ENCODE results near the gene SALL4. TPM values are rescaled to one million over a fixed set of nuclear protein-coding genes. Genes with fewer than 3 reads are reported as not detected.
"Not testable (repeated sequence)": the region's sequence is repeated elsewhere in the genome, so short reads cannot be mapped to it uniquely, and the experiment has no call there.

SALL4 gene
- 0.92 and 1.8 TPM in 2 replicates for total RNA-seq

DNA sequence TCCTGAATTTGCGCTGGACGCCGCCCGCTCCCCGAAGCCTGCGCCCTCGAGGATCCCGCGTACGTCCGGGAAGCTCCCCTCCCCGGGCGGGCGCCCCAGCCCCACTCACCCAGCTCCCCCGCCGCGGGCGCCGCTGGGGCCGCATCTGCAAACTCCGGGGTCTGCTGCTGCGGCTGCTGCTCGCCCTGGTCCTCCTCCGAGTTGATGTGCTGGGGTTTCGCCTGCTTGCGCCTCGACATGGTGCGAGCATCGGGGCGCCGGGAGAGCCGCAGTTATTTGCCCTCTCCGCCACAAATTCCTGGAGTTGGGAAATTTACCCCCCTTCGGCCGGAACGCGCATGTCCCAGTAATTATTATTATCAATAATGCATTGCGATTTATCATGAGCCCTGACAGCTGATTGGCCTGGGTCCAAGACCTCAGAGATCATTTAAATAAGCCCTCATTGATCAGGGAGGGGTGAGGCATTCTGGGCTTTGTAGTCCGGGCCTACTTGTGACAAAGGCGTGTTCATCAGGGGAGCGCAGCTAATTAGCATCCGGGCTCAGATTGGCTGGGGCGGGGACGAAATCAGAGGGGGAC lies at the start of gene SALL4:
SALL4 (minus strand) TSS at position 352 of the 582 bp plus-strand sequence; CDS start at position 239, 113 bp downstream.
- no peak for DNase-seq (ENCODE audit: extremely low read depth, low read depth, low spot score)

DNA sequence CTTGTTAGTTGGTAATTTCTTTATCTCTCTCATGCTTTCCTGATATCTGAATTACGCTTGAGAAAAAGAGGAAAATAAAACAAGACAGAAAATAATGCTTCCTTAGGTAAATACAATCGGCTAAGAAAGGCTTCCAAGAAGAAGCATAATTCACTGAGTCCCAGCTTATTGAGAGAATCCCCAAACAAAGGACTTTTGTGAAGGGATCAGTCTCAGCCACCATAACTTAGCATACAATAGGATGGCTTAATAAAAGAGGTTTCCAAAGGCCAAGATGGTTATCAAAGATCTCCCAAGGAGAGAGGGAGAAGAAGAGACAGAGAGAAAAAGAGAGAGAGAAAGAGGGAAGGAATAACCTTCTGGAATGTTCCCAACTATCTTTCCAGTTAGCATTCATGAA lies 46.0 kb upstream of the SALL4 start:
- DNase-seq (ENCODE audit: extremely low read depth, low read depth, low spot score): no peak

DNA sequence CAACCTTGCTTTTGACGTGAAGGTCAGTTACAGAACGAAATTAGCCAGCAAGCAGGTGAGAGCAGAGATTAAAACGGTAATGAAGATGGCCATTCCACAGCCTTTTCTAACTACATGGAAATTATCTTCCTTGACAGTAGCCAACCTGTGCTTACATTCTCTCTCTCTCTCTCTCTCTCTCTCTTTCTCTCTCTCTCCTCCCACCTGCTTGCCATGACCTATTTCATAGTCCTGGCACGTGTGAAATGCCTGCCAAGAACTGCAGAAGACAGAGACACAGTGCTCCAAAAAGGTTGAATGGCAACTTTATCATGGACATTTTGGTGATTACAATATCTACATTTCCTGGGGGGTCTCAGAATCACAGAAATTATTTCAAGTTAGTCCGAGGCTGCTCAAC lies 38.5 kb upstream of the SALL4 start:
- no peak for DNase-seq (ENCODE audit: extremely low read depth, low read depth, low spot score)

DNA sequence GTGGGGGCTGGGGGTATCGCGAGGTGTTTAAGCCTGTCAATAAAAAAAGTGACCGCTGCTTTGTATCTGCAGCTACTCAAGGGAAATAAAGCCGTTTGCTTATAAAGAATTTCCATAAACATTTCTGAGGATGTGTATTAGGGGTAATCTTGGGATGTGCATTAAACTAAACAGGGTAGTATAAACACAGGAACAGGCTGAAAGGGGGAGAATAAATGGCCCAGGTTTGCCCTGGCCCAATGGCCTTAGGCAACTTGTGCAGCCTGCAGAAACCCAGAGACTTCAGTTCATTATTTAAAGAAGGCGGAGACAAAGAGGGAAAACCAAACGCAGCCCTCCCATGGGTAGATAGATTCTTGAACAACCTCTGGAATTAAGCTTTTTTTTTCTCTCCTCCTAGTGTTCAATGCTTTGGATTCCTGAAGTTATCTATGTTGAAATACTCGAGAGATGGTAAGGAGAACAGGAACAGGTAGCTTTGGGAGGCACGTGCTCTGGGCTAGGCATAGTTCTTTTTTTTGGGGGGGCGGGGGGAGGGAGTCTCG lies 35.6 kb upstream of the SALL4 start:
- DNase-seq (ENCODE audit: extremely low read depth, low read depth, low spot score): no peak

DNA sequence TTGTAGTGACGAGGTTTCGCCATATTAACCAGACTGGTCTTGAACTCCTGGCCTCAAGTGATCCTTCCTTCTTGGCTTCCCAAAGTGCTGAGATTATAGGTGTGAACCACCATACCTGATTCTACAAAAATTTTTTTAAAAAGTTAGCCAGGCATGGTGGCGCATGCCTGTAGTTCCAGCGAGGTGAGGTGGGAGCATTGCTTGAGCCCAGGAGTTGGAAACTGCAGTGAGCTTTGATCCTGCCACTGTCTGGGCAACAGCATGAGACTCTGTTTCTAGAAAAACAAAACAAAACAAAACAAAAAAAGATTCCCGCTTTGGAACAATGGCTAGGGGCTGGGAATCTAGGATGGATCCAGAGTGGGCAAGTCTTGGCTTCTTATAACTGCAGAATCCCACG lies 35.1 kb upstream of the SALL4 start:
- DNase-seq (ENCODE audit: extremely low read depth, low read depth, low spot score): no peak

DNA sequence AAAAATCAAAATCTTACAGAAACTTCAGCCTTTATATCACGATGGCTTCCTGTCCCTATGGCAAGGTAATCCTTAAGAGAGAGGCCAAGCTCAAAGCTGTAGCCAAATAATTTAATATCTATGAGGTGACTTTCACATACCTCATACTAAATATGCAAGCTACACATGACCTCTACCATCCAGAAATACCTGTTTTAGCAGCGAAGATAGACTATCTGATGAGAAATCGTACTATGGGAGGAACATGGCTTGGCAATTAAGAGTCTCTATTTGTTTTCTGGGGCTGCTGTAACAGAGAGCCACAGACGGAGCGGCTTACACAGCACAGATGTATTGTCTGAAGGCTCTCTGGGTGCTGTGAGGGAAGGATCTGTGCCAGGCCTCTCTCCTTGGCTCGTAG lies 31.0 kb upstream of the SALL4 start:
- no peak for DNase-seq (ENCODE audit: extremely low read depth, low read depth, low spot score)

DNA sequence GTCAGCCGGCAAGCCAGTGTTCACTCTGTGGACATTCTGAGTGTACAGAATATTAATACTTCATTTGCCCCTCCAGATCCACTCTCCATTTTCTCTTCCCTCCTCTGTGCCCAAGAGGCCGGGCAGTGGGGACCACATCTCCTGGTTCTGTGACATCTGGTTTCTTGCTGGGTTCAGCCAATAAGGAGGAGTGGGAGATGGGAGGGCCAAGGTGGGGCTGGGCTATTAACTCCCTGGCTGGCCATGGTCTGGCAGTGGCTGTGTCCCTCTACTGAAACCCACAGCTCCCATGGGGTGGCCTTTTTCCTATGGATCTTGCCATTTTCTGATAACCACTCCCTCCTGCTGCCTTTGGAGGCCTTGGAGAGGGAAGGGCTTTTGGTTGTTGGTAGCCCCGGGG lies 30.0 kb upstream of the SALL4 start:
- DNase-seq (ENCODE audit: extremely low read depth, low read depth, low spot score): no peak

DNA sequence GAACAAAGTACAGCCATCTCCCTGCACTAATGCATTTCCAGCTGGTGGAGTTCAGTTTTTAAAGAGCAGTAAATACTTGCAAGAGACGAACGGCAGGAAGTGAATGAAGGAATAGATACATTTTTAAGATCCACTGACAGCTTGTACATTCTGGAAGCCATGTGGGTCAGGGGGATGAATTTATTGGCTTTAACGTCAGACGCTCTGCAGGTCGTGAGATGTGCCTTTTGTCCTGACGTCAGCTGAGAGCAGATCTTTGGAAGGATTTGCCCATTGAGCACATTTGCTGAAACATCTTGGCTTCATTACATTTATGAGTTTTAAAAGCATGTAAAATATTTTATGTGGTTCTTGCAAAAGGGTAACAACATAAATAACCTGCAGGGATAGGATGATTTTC lies 29.5 kb upstream of the SALL4 start:
- DNase-seq (ENCODE audit: extremely low read depth, low read depth, low spot score): no peak

DNA sequence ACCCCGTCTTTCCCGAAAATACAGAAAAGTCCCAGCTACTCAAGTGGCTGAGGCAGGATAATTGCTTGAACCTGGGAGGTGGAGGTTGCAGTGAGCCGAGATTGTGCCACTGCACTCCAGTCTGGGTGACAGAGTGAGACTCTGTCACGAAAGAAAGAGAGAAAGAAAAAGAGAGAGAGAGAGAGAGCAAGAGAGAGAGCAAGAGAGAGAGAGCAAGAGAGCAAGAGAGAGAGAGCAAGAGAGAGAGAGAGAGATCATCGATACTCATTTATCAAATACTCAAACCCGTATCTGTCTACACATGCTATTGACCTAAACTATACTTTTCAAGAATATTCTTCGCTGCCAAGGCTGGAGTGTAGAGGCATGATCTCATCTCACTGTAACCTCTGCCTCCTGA lies 28.2 kb upstream of the SALL4 start:
- no peak for DNase-seq (ENCODE audit: extremely low read depth, low read depth, low spot score)

DNA sequence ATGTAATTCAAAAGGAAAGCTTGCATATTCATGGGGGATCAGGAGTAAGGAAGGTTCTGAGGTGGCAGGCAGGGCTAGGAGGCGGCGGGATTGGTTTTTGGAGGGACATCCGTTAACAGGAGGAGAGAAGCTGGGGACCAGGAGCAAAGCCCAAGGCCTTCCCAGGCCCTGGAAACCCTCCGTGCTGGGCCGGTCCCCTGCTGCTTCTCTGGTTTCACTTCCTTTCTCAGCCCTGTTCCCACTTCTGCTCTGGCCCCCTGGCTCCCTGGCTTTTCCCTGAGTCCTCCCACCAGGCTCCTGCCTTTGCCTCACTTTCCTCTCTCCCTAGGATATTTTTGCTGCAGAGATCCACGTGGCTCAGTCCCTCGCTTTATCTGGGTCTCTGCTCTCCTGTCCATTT lies 26.4 kb upstream of the SALL4 start:
- no peak for DNase-seq (ENCODE audit: extremely low read depth, low read depth, low spot score)

DNA sequence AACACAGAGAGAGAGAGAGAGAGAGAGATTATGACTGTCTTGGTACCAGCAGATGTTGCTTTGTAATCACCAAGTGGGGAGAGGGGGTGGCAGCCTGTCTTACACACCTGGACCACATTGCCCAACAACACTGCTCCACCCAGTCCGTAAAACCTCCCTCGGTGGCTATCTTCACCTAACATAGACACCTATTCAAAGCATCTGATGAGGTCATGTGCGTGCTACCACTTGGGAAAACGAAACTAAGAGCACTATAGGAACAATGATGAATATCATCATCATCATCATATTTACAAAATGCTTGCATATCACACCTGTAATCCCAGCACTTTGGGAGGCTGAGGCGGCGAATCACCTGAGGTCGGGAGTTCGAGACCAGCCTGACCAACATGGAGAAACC lies 24.1 kb upstream of the SALL4 start:
- DNase-seq (ENCODE audit: extremely low read depth, low read depth, low spot score): no peak

DNA sequence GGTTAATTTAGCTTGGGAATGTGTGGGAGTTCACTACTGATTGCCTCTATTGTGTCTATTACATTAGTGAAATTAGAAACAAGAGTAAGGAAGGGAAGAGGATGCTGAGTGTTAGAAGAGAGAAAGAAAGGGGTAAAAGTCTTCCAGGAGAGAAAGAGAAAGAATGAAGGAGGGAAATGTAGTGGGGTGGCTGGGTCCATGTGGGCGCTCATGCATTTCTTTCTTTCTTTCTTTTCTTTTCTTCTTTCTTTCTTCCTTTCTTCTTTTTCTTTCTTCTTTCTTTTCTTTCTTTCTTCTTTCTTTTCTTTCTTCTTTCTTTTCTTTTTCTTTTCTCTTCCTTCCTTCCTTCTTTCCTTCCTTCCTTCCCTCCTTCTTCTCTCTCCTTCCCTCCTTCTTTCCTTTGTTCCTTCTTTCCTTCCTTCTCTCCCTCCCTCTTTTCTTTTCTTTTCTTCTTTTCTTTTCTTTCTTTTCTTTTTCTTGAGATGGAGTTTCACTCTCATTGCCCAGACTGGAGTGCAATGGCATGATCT lies 16.2 kb upstream of the SALL4 start:
- no peak for DNase-seq (ENCODE audit: extremely low read depth, low read depth, low spot score)

DNA sequence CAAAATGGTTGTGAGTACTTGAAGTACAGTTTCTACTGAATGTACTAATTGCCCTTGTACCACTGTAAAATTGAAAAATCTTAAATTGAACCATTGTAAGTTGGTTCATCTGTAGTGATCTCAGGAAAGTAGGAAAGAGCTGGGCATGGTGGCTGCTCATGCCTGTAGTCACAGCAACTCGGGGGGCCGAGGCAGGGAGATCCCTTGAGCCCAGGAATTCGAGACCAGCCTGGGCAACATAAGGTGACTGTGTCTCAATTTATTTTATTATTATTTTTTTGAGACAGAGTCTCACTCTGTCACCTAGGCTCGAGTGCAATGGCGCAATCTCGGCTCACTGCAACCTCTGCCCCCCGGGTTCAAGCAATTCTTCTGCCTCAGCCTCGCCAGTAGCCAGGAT lies 14.5 kb upstream of the SALL4 start:
- not testable (repeated sequence) for DNase-seq (ENCODE audit: extremely low read depth, low read depth, low spot score)

DNA sequence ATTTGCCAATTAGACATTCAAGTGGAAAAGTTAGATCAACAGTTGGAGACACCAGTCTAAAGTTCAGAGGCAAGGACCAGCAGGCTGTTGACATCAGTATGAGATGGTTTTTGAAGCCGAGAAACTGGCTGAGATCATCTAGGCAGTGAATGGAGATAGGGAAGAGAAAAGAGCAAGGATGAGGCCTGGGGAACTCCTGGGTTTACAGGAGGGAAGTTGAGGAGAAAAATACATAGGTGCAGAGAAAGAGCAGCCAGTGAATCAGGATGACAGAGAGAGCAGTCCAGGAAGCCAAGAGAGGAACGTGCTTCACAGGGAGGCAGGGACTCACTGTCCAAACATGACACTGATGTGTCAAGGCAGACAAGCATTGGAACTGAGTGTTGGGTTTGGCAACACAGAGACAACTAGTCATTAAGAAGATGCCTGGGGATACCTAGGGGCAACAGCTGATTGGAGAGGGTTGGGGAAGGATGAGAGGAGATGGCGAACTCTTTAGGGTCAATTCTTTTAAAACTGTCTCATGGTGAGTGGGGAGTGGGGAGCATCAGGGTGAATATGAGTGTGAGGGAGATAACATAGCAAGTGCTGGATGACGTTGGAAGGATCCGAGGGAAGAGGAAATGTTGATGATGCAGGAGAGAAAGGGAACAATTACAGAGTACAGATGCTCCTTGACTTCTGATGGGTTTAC lies 13.2 kb upstream of the SALL4 start:
- no peak for DNase-seq (ENCODE audit: extremely low read depth, low read depth, low spot score)

DNA sequence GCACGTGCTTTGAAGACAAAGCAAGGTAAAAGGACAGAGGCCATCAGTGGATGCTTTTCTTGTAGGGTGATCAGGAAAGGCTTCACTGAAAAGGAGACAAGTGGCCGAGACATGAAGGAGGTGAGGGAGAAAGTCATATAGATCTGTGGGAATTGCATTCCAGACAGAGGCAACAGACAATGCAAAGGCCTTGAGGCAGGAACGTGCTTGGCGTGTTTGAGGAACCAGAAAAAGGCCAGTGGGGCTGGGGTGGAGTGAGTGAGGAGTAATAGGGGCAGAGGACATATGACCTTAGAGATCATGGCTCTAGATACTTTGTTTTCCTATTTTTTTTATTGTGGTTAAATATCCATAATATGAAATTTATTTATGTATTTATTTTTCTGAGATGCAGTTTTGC lies 10.5 kb upstream of the SALL4 start:
- DNase-seq (ENCODE audit: extremely low read depth, low read depth, low spot score): no peak

DNA sequence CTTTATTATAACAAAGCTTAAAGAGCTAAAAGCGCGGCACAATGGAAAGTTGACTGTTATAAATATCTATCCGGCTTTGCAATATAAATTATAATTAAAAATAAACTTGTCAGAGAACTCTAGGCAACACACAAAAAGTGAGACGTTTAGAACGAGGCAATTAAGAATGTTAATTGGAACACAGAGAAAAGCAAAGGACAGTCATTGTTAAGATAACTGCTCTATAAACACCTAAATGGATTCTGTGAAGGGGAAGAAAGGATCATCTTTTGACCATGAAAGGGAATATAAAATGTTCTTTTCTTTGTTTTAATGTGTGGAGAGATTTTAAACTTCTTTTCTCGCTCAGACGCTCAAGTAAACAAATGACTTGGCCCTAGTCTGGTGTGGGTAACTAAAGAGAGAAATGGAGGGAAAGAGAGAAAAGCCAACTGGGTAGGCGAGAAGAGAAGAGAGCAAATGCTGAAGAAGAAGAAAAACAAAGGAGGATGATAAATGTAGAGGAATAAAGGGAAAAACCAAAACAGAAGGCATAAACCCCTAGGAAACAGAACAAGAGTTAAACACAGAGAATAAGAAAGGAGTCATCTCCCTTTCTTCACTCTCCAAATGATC lies 9.3 kb upstream of the SALL4 start:
- DNase-seq (ENCODE audit: extremely low read depth, low read depth, low spot score): no peak

DNA sequence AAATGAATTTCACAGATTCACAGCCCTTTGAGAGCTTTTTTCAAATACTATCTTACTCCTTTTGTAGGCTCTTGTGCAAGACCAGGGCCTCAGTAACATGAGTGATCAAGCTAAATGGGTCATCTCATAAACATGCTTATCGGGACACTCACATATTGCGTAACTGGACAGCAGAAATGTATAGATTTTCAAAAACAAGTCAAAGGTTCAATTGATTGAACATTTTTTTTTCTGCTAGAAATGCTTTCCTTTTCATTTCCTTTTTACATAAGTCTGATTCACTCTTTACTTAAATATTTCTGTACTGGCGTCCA lies 8.7 kb upstream of the SALL4 start:
- DNase-seq (ENCODE audit: extremely low read depth, low read depth, low spot score): no peak

DNA sequence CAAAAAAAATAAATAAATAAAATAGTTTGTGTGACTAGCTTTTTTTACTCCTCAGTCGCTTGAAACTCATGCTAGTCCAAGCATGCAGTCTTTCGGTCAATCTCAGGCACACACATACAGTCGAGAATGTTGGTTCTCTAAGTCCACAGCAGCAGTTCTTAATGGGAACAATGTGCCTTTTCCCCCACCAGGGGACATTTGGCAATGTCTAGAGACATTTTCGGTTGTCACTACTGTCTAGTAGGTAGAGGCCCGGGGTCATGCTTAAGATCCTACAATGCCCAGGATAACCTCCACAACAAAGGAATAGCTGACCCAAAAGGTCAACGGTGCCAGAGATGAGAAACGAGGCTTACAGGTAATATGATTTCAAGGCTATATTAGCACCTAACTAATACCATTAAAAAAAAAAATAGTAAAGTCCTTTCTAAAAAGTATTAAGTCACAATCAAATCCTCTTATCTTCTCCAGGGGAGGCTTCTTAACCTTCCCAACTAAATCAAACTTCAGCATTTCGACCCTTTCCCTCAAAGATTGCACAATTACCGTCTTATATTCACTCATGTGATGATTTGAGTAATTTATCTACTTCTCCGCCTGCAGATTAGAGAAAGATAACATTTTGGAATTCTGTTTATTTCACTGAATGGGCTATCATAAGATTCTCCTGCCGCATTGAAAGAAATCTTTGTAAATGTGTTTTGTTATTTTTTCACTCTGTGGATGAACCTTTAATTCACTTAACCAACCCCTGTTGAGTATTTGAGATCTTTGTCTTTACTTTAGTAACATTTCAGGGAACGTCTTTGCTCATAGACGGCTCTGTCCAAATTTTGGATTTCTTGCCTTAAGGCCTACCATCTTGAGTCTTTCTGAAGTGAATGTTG lies 8.1 kb upstream of the SALL4 start:
- no peak for DNase-seq (ENCODE audit: extremely low read depth, low read depth, low spot score)

DNA sequence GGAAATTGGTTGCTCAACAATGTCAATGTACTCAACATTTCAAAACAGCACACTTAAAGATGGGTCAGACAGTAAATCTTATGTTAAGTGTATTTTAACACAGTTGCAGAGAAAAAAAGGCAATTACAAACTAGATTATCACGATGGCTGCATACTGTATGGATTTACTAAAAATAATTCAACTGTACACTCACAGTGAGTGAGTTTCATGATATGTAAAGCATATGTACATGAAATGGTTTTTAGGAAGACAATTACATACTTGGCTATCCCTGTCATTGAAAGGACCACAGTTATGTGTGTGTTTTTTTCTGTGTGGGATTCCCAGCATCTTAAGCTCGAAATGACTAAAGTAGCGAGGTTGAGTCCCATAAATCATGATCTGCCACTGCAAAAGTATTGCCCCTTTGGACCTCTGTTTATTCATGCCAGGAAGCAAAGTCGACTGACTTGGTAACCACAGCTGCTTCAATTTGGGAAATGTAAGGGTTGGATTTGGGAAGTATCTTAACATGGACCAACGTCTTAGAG lies 5.5 kb upstream of the SALL4 start:
- no peak for DNase-seq (ENCODE audit: extremely low read depth, low read depth, low spot score)

DNA sequence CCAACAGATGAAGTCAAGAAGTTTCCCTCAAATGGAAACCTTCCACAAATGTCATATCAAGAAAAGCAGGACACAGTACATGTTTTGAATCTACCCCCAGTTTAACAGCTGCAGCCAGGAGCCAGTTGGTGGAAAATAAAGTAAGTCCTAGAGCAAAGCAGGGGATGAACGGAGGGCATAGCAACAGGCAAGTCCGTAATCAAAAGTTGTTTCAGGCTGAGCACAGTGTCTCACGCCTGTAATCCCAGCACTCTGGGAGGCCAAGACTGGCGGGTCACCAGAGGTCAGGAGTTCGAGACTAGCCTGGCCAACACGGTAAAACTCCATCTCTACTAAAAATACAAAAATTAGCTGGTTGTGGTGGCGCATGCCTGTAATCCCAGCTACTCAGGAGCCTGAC lies 2.4 kb upstream of the SALL4 start:
- no peak for DNase-seq (ENCODE audit: extremely low read depth, low read depth, low spot score)

Measured in glomerular endothelial cell (primary cell).